T-helper 1 cell treated with Interleukin-12 subunit alpha and Interleukin-12 subunit beta and Interleukin-4 antibody, amounts not matched to agents 30 μg/mL and 1 μg/mL, for 36 hours (primary cell): ENCODE data around the gene BABAM2.

ENCODE experiments used
- H3K27ac Mint-ChIP-seq: one replicate; pipeline ENCODE4 v1.8.0; 2021; ENCODE audit warnings: mild to moderate bottlenecking, mixed read lengths
- H3K27me3 Mint-ChIP-seq: one replicate; pipeline ENCODE4 v1.8.0; 2021; ENCODE audit warnings: low read depth, mixed read lengths
- H3K36me3 Mint-ChIP-seq: one replicate; pipeline ENCODE4 v1.8.0; 2021; ENCODE audit warnings: low read depth, mixed read lengths
- H3K4me1 Mint-ChIP-seq: one replicate; pipeline ENCODE4 v1.8.0; 2021; ENCODE audit warnings: low read depth, mixed read lengths
- H3K4me3 Mint-ChIP-seq: one replicate; pipeline ENCODE4 v1.8.0; 2021; ENCODE audit warnings: mild to moderate bottlenecking, moderate library complexity, mixed read lengths
- H3K9me3 Mint-ChIP-seq: one replicate; pipeline ENCODE4 v1.8.0; 2021; ENCODE audit warnings: mixed read lengths

BABAM2 gene

DNA sequence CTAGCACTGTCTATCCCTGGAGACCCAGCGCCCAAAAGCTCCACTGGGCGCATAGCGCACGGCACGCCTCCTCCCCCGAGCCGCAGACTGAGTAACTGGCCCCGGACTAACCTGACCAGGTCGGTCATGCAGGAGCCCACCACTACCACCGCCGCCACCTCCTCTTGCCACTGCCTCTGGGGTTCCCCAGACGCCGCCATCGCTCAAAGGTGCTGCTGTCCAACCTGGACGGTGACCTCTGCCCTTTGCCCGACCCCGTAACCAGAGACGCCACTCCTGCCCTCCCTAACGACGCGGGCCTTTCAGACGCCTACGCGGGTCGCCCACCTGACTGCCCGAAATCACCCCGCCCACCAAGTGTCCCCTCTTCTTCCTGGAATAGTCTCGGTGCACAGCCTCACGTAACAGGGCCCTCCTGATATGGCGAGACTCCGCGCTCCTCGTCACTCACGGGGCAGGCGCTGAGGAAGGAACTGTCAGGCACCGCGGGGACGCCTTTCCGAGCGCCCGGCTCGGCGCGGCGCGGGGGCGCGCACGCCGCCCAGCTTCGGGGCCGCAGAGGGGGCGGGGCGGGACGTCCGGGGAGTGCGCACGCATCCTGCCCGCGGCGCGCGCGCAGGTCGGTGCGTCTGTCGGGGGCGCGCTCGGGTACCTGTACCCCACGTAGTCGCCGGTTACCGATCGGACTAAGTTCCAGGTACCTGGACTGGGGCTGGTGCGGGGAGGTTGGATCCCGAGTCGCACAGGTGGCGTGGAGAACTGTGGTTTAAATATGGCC, at the start of gene BABAM2, which contains the start of gene RBKS:
TSS of gene BABAM2 (plus strand) at position 584 of the 778 bp plus-strand sequence. CDS start 3,828 bp downstream, outside the sequence.
TSS of gene RBKS (minus strand) at position 242 of the 778 bp plus-strand sequence. CDS start at position 200, 42 bp downstream.
- peaks cover 20% of the 10 kb centered on the region for H3K36me3 Mint-ChIP-seq
- H3K4me1 Mint-ChIP-seq, result peaks cover 38% of the 10 kb centered on the region
- H3K9me3 Mint-ChIP-seq, result no peaks in the 10 kb centered on the region
- peak within 1 kb of the TSS; percentile 94 for H3K4me3 Mint-ChIP-seq
- peak within 1 kb of the TSS; percentile 99 for H3K27ac Mint-ChIP-seq
- peaks cover 5% of the 10 kb centered on the region for H3K27me3 Mint-ChIP-seq

GRCh38 chr2:27842894-27843293, 47.6 kb upstream of the BABAM2 start:
- Mint-ChIP-seq H3K27ac (no peak overlapping the region), H3K27me3 (peaks cover 3% of the 10 kb centered on the region), H3K4me3 (no peak overlapping the region), H3K4me1 (no peaks in the 10 kb centered on the region), H3K36me3 (no peaks in the 10 kb centered on the region), H3K9me3 (no peaks in the 10 kb centered on the region)

DNA sequence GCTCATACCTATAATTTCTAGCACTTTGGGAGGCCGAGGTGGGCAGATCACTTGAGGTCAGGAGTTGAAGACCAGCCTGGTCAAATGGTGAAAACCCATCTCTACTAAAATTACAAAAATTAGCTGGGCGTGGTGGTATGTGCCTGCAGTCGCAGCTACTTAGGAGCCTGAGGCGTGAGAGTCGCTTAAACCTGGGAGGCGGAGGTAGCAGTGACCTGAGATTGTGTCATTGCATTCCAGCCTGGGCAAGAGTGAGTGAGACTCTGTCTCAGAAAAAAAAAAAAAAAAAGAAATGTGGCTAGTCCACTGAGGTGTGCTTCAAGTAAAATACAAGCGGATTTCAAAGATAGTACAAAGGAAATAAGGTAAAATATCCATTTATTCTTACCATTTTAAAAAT, 46.5 kb upstream of the BABAM2 start:
- Mint-ChIP-seq H3K36me3 (no peaks in the 10 kb centered on the region), H3K4me3 (no peak overlapping the region)

DNA sequence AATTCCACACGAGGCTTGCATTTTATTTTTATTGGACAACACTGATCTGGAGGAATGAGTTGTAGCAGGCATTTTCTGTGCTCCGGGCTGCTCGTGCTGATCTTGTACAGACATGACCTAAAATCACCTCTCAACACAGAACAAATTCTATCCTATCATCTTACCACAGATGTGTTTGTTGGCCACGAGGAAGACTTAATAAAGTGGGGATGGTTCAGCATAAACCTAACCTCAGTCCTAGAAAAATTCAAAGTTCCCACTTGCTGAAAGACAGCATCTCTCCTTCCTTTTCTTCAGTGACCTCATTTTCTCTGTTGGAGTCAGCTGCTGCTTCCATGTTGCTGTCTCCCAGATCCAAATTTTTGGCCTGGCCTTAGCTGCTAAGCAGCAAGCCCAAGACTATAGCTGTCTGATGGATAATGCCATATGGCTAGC, 45.7 kb upstream of the BABAM2 start:
- Mint-ChIP-seq H3K27ac (no peak overlapping the region), H3K4me3 (no peak overlapping the region), H3K9me3 (no peaks in the 10 kb centered on the region), H3K27me3 (peaks cover 3% of the 10 kb centered on the region), H3K36me3 (no peaks in the 10 kb centered on the region), H3K4me1 (no peaks in the 10 kb centered on the region)

More for the DNA sequence above, 46.5 kb upstream of the BABAM2 start:
- Mint-ChIP-seq H3K27ac (no peak overlapping the region), H3K4me1 (no peaks in the 10 kb centered on the region), H3K9me3 (no peaks in the 10 kb centered on the region), H3K27me3 (peaks cover 3% of the 10 kb centered on the region)

DNA sequence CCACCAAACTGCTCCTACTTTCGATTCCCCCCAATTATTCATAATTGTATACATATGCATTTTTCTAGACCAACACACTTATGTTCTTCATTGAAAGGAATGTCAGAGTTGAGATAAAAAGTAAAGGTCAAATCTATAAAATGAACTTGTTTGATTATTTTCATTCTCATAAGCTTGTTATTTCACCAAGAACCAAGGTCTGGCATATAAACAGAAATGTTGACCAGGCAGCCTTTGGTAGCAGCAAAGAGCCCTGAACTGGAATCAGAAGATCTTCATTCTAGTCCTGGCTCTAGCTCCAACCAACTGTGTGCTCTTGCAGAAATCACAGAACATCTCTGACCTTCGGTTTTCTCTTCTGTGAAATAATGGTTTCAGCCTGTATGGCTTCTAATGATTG, 43.2 kb upstream of the BABAM2 start:
- H3K27me3 Mint-ChIP-seq, result no peaks in the 10 kb centered on the region
- H3K4me3 Mint-ChIP-seq, result no peak overlapping the region
- no peaks in the 10 kb centered on the region for H3K9me3 Mint-ChIP-seq
- H3K4me1 Mint-ChIP-seq, result no peaks in the 10 kb centered on the region
- H3K36me3 Mint-ChIP-seq, result no peaks in the 10 kb centered on the region
- no peak overlapping the region for H3K27ac Mint-ChIP-seq

- no peak overlapping the region for H3K27ac Mint-ChIP-seq
- no peaks in the 10 kb centered on the region for H3K27me3 Mint-ChIP-seq
- no peaks in the 10 kb centered on the region for H3K36me3 Mint-ChIP-seq
- H3K4me3 Mint-ChIP-seq, result no peak overlapping the region
- no peaks in the 10 kb centered on the region for H3K4me1 Mint-ChIP-seq
- H3K9me3 Mint-ChIP-seq, result no peaks in the 10 kb centered on the region
Measured at GRCh38 chr2:27849558-27850205, 40.8 kb upstream of the BABAM2 start.

DNA sequence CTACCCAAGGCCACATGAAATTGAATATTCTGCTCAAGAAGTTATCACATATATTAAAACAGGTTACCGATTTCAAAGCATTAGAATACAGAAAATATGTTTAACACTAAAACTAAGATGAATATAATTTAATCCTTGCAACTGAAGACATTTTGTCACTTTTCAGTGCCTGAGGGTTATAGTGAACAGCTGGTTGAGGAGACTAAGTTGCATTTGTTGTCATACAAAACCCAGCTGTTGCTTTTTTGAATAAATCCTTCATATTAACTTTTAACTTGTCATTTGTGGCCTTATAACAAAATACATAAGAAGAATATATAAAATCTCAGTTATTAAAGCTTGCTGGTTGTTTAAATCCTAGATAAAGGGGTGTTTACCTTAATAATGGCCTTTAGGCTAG, 37.8 kb upstream of the BABAM2 start:
- Mint-ChIP-seq H3K4me3 (no peak overlapping the region), H3K36me3 (no peaks in the 10 kb centered on the region), H3K27me3 (no peaks in the 10 kb centered on the region), H3K27ac (no peak overlapping the region), H3K4me1 (no peaks in the 10 kb centered on the region), H3K9me3 (no peaks in the 10 kb centered on the region)

DNA sequence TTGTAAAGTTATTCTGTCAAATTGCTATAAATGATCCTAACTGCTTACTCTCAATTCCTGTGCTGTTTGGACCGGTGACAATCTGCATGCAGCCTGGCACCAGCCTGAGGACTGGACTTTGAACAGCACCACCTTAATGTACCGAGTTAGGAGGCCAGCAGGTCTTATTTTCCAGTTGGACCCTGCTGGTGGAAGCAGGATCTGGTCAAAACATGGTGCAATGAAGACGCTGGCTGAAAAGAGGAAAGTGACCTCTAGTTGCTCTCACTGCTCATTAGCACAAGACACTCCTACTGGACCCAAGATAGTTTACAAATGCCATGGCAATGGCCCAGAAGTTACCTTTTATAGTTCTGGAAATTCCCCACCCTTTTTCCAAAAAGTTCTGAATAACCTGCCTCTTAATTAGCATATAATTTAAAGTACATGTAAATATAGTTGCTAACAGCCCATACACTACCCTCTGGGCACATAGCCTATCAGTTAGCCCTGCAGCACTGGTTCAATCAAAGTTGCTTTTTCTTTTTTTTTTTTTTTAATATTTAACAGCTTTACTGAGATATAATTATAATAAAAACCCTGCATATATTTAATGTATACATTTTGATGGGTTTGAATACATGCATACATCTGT, 36.2 kb upstream of the BABAM2 start:
- no peaks in the 10 kb centered on the region for H3K27me3 Mint-ChIP-seq
- H3K9me3 Mint-ChIP-seq, result no peaks in the 10 kb centered on the region
- H3K36me3 Mint-ChIP-seq, result no peaks in the 10 kb centered on the region
- no peak overlapping the region for H3K4me3 Mint-ChIP-seq
- no peak overlapping the region for H3K27ac Mint-ChIP-seq
- no peaks in the 10 kb centered on the region for H3K4me1 Mint-ChIP-seq

DNA sequence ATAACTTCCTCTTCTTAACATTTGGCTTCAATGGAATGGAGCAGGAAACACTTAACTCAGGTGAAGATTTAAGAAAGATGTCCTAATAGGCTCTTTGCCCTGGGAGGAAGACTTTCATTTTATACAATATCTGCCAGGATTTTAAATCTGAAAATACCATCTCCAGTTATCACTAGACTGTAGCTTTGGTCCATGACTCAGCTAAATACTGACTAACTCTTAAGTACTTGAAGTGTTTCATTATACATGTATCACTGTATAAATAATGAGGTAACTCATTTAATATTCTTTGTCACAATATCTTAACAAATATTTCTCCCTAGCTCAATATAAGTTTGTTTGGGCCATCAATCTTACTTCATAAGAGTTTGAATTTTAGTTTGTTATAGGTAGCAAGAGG, 35.1 kb upstream of the BABAM2 start:
- Mint-ChIP-seq H3K9me3 (no peaks in the 10 kb centered on the region), H3K4me1 (no peaks in the 10 kb centered on the region), H3K36me3 (no peaks in the 10 kb centered on the region), H3K27me3 (no peaks in the 10 kb centered on the region), H3K27ac (no peak overlapping the region), H3K4me3 (no peak overlapping the region)

DNA sequence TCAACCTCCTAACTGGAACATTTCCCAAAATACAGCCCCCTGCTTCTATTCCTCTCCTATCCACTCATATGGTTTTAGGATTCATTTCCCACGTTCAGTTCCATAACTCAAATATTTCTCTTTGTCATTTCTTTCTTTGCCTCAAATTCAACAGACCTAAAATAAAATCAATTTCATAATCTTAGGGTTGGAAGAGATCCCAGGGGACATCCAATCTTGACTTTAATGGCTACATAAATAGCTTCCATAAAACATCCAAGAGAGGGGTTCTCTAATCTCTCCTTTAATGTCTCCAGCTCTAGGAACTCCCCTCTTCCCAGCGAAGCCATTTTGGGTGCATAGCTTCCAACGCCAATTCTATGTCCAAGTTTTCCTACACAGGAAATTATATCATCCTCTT, 34.1 kb upstream of the BABAM2 start:
- H3K9me3 Mint-ChIP-seq, result no peaks in the 10 kb centered on the region
- no peak overlapping the region for H3K4me3 Mint-ChIP-seq
- no peaks in the 10 kb centered on the region for H3K27me3 Mint-ChIP-seq
- no peak overlapping the region for H3K27ac Mint-ChIP-seq
- no peaks in the 10 kb centered on the region for H3K36me3 Mint-ChIP-seq
- no peaks in the 10 kb centered on the region for H3K4me1 Mint-ChIP-seq

GRCh38 chr2:27856956-27857355, 33.6 kb upstream of the BABAM2 start:
- Mint-ChIP-seq H3K4me3 (no peak overlapping the region), H3K27ac (peak overlapping the region; percentile 50), H3K4me1 (no peaks in the 10 kb centered on the region), H3K9me3 (no peaks in the 10 kb centered on the region), H3K36me3 (no peaks in the 10 kb centered on the region), H3K27me3 (no peaks in the 10 kb centered on the region)

GRCh38 chr2:27857417-27858172, 32.9 kb upstream of the BABAM2 start:
- H3K4me3 Mint-ChIP-seq, result no peak overlapping the region
- no peaks in the 10 kb centered on the region for H3K27me3 Mint-ChIP-seq
- H3K27ac Mint-ChIP-seq, result peak overlapping the region; percentile 50
- no peaks in the 10 kb centered on the region for H3K4me1 Mint-ChIP-seq
- no peaks in the 10 kb centered on the region for H3K36me3 Mint-ChIP-seq
- H3K9me3 Mint-ChIP-seq, result no peaks in the 10 kb centered on the region

- no peaks in the 10 kb centered on the region for H3K27me3 Mint-ChIP-seq
- no peaks in the 10 kb centered on the region for H3K9me3 Mint-ChIP-seq
- no peaks in the 10 kb centered on the region for H3K4me1 Mint-ChIP-seq
- no peak overlapping the region for H3K27ac Mint-ChIP-seq
- no peaks in the 10 kb centered on the region for H3K36me3 Mint-ChIP-seq
- H3K4me3 Mint-ChIP-seq, result no peak overlapping the region
Measured at GRCh38 chr2:27860111-27860510, 30.4 kb upstream of the BABAM2 start.

DNA sequence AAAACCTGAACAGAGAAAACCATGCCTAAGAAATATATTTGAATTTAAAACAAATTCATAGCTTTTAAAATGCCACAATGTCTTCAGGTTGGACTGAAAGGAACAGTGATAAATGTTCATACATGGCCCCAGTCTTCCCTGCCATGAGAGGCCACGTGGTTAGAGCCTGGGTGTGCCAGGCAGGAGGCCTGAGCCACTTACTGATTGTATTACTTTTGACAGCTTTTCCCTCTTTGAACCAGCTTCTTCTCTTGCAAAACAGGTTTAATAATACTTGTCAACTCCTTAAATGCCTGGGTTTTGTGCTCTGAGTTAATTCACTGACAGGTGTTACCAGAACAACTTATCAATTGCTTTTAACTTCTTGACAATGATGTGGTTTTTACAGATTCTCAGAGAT, 27.4 kb upstream of the BABAM2 start:
- Mint-ChIP-seq H3K4me3 (no peak overlapping the region), H3K27ac (no peak overlapping the region), H3K9me3 (no peaks in the 10 kb centered on the region), H3K27me3 (no peaks in the 10 kb centered on the region), H3K4me1 (no peaks in the 10 kb centered on the region), H3K36me3 (no peaks in the 10 kb centered on the region)
